Erythroblast (primary cell): ENCODE results near the gene SRP19.
"Not testable (repeated sequence)": the region's sequence is repeated elsewhere in the genome, so short reads cannot be mapped to it uniquely, and the experiment has no call there.

Experiments
- DNase-seq, 2 experiments: peaks; one replicate each; lab custom pipeline; 2025; lab: John Stamatoyannopoulos, UW
- GATA1 ChIP-seq: IDR thresholded peaks from 2 replicates; pipeline ENCODE4 v1.6.1; 2011; ENCODE audit warnings: low read depth, mild to moderate bottlenecking, control low read depth, low read length, moderate library complexity
- POLR2A ChIP-seq: IDR thresholded peaks from 2 replicates; pipeline ENCODE4 v1.6.1; 2011; ENCODE audit warnings: mild to moderate bottlenecking, low read length

The SRP19 gene

GRCh38 chr5:112854651-112855050 is 6.4 kb upstream of the SRP19 start:
- TF ChIP-seq POLR2A (no peak), GATA1 (no peak)
- no peak for DNase-seq

GRCh38 chr5:112857866-112858265 is 3.2 kb upstream of the SRP19 start:
- DNase-seq: no peak
- TF ChIP-seq GATA1 (no peak), POLR2A (no peak)

- not testable (repeated sequence) for DNase-seq
These were observed 537 bp upstream of the SRP19 start for GRCh38 chr5:112860571-112860928.

- TF ChIP-seq GATA1 (no peak), POLR2A (no peak)
- no peak for DNase-seq
These were observed 525 bp downstream of the SRP19 start for GRCh38 chr5:112861638-112861985.

- TF ChIP-seq GATA1 (no peak), POLR2A (no peak)
- peak; percentile 25 to 27 for DNase-seq
These were observed 998 bp downstream of the SRP19 start for GRCh38 chr5:112862085-112862484.

GRCh38 chr5:112863549-112863948 is 2.5 kb downstream of the SRP19 start:
- TF ChIP-seq POLR2A (no peak), GATA1 (no peak)
- no peak for DNase-seq

- TF ChIP-seq GATA1 (no peak), POLR2A (no peak)
- DNase-seq: no peak
These were observed 4.0 kb downstream of the SRP19 start for GRCh38 chr5:112865128-112865527.

GRCh38 chr5:112866739-112867138 is 5.7 kb downstream of the SRP19 start:
- DNase-seq: no peak

GRCh38 chr5:112867411-112867810 is 6.3 kb downstream of the SRP19 start:
- TF ChIP-seq POLR2A (no peak), GATA1 (no peak)
- DNase-seq: no peak

More at GRCh38 chr5:112866739-112867138, 5.7 kb downstream of the SRP19 start:
- TF ChIP-seq GATA1 (no peak), POLR2A (no peak)

GRCh38 chr5:112869948-112870347 is 8.9 kb downstream of the SRP19 start:
- TF ChIP-seq POLR2A: no peak
- TF ChIP-seq GATA1: no peak
- DNase-seq: no peak

GRCh38 chr5:112870966-112871365 is 9.9 kb downstream of the SRP19 start:
- TF ChIP-seq GATA1 (no peak), POLR2A (no peak)
- DNase-seq: no peak

- TF ChIP-seq POLR2A (no peak), GATA1 (no peak)
- DNase-seq: no peak
These were observed 15.3 kb downstream of the SRP19 start for GRCh38 chr5:112876362-112876761.

- DNase-seq: no peak
- no peak for TF ChIP-seq GATA1
- TF ChIP-seq POLR2A: no peak
These were observed 17.0 kb downstream of the SRP19 start for GRCh38 chr5:112878101-112878500.

- no peak for DNase-seq
- TF ChIP-seq GATA1 (no peak), POLR2A (no peak)
These were observed 17.7 kb downstream of the SRP19 start for GRCh38 chr5:112878760-112879159.

- no peak for DNase-seq
- no peak for TF ChIP-seq GATA1
- no peak for TF ChIP-seq POLR2A
These were observed 19.3 kb downstream of the SRP19 start for GRCh38 chr5:112880219-112880964.
